Testis (tissue), 2 donors: ENCODE measurements around the gene SPZ1.

Experiments
- POLR2A ChIP-seq: fragments of 450-650 bp; IDR thresholded peaks from one replicate; pipeline ENCODE4 v1.6.1; 2017; ENCODE audit warnings: antibody characterized with exemption, mild to moderate bottlenecking, moderate library complexity
- TF ChIP-seq, protein P1 (sequence below), 3 experiments: fragments of 450-650 bp in 2 of 3; fragments of 200-600 bp in 1 of 3; sonication (generic) in 1 of 3; IDR thresholded peaks; one replicate each; pipeline ENCODE4 v1.5.1; 2016 to 2019; ENCODE audit warnings: antibody characterized with exemption in 3 of 3, mild to moderate bottlenecking in 2 of 3, moderate library complexity in 1 of 3

DNA sequence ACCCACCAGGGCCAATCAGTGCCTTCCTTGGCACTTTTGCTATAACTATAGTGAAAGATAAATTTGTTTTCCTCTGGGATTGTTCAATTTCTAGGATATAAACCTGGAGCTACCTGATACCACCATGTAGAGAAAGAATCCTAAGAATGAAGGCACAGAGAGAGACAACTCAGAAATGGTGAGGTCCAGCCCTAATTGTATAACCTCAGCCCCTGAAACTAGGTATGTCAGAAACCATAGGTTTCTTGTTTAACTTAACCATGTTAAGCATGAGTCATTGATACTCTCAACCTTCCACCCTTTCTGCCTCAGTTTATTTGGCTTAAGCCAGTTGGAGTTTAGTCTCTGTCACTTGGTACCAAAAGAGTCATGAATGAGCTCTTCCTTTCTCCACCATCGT is 4.6 kb upstream of the SPZ1 start:
- TF ChIP-seq, protein P1, sequence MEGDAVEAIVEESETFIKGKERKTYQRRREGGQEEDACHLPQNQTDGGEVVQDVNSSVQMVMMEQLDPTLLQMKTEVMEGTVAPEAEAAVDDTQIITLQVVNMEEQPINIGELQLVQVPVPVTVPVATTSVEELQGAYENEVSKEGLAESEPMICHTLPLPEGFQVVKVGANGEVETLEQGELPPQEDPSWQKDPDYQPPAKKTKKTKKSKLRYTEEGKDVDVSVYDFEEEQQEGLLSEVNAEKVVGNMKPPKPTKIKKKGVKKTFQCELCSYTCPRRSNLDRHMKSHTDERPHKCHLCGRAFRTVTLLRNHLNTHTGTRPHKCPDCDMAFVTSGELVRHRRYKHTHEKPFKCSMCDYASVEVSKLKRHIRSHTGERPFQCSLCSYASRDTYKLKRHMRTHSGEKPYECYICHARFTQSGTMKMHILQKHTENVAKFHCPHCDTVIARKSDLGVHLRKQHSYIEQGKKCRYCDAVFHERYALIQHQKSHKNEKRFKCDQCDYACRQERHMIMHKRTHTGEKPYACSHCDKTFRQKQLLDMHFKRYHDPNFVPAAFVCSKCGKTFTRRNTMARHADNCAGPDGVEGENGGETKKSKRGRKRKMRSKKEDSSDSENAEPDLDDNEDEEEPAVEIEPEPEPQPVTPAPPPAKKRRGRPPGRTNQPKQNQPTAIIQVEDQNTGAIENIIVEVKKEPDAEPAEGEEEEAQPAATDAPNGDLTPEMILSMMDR (IDR thresholded peaks at IDR 0.05), result no peak
- TF ChIP-seq POLR2A, result no peak
